GM12864 (cell line): Measurements from ENCODE around the gene PGAP6.
"Not testable (repeated sequence)": the region's sequence is repeated elsewhere in the genome, so short reads cannot be mapped to it uniquely, and the experiment has no call there.

ENCODE experiments used
- DNase-seq: peaks from one replicate; pipeline ENCODE4 v3.0.0-alpha.2; 2011; ENCODE audit warnings: low read depth
- H3K4me3 ChIP-seq: 2 replicates; pipeline ENCODE4 v1.5.1; 2011; ENCODE audit warnings: mild to moderate bottlenecking, low read depth, low read length, control low read depth
- TF ChIP-seq, protein P1 (sequence below): IDR thresholded peaks from 2 replicates; pipeline ENCODE4 v1.5.1; 2011; ENCODE audit warnings: low read depth, mild to moderate bottlenecking, moderate library complexity, low read length, control low read depth, inconsistent platforms; ENCODE audit errors: missing control alignments

The PGAP6 gene

DNA sequence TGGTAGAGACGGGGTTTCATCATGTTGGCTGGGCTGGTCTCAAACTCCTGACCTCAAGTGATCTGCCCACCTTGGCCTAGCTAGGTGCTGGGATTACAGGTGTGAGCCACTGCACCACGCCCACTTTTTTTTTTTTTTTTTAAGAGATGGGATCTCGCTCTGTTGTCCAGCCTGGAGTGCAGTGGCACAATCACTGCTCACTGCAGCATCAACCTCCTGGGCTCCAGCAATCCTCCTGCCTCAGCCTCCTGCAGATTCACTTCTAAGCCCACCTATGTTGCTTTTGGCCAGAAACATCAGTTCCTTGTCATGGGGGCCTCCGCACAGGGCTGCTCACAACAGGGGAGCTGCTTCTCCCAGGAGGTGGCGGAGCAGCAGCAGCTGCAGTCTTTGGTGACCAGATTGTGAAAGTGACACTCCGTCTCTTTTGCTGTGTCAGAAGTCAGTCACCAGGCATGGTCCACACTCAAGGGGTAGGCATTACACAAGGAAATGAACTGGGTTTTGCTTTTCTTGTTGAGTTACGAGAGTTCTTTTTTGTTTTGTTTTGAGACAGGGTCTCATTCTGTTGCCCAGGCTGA lies 10.8 kb upstream of the PGAP6 start:
- TF ChIP-seq, protein P1, sequence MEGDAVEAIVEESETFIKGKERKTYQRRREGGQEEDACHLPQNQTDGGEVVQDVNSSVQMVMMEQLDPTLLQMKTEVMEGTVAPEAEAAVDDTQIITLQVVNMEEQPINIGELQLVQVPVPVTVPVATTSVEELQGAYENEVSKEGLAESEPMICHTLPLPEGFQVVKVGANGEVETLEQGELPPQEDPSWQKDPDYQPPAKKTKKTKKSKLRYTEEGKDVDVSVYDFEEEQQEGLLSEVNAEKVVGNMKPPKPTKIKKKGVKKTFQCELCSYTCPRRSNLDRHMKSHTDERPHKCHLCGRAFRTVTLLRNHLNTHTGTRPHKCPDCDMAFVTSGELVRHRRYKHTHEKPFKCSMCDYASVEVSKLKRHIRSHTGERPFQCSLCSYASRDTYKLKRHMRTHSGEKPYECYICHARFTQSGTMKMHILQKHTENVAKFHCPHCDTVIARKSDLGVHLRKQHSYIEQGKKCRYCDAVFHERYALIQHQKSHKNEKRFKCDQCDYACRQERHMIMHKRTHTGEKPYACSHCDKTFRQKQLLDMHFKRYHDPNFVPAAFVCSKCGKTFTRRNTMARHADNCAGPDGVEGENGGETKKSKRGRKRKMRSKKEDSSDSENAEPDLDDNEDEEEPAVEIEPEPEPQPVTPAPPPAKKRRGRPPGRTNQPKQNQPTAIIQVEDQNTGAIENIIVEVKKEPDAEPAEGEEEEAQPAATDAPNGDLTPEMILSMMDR = no peak
- no peak overlapping the region for H3K4me3 ChIP-seq
- DNase-seq = no peak

DNA sequence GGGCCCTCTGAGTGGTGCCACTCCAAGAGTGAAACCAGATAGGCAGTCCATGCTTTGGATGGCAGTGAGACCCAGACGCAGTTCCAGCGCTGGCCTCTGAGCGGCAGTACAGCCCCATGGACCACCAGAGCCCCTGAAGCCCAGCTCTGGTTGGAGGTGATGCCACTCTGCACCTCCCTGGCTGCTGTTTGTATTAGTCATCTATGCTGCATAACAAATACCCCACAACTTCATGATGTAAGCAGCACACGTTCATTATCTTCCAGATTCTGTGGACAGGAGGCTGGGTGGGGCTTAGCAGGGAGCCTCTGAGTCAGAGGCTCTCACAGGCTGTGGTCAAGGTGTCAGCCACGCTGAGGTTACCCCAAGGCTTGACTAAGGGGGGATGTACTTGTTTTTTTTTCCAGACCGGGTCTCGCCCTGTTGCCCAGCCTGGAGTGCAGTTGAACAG lies 10.1 kb upstream of the PGAP6 start:
- peak; percentile 29 for DNase-seq
- no peak overlapping the region for H3K4me3 ChIP-seq
- TF ChIP-seq, protein P1 = peak; percentile 97

DNA sequence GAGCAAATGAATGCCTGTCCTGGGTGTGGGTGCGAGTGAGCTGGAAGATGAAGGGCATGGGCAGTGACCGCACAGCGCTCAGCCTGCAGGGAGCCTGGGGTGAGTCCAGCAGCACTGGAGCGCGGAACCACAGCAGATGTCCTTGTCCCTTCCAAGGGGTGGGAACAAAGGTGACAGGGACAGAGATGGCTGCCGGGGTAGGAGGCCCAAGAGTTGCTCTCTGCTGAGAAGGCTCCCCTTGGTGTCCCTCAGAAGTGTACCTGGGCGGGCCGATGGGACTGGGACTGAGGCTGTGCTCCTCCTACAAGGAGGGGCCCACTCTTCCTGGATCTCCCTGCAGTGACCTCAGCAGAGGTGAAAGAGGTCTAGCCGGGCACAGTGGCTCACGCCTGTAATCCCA lies 7.6 kb upstream of the PGAP6 start:
- TF ChIP-seq, protein P1 = no peak
- no peak overlapping the region for H3K4me3 ChIP-seq
- no peak for DNase-seq

DNA sequence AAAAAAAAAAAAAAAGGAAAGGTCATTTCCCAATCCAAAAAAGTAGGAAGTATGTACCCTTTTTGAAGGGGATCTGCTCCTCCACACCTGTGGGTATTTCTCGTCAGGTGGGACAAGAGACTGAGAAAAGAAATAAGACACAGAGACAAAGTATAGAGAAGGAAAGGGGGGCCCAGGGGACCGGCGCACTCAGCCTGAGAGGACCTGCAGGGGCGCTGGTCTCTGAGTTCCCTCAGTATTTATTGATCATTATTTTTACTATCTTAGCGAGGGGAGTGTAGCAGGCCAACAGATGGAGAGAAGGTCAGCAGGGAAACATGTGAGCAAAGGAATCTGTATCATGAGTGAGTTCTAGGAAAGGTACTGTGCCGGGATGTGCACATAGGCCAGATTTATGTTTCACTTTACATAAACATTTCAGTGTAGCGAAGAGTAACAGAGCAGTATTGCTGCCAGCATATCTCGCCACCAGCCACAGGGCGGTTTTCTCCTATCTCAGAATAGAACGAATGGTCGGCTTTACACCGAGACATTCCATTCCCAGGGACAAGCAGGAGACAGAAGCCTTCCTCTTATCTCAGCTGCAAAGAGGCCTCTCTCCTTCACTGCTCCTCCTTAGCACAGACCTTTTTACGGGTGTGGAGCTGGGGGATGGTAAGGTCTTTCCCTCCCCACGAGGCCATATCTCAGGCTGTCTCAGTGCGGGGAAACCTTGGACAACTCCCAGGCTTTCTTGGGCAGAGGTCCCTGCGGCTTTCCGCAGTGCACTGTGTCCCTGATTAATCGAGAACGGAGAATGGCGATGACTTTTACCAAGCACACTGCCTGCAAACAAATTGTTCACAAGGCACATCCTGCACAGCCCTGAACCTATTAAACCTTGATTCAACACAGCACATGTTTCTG lies 6.2 kb upstream of the PGAP6 start:
- not testable (repeated sequence) for DNase-seq, H3K4me3 ChIP-seq

DNA sequence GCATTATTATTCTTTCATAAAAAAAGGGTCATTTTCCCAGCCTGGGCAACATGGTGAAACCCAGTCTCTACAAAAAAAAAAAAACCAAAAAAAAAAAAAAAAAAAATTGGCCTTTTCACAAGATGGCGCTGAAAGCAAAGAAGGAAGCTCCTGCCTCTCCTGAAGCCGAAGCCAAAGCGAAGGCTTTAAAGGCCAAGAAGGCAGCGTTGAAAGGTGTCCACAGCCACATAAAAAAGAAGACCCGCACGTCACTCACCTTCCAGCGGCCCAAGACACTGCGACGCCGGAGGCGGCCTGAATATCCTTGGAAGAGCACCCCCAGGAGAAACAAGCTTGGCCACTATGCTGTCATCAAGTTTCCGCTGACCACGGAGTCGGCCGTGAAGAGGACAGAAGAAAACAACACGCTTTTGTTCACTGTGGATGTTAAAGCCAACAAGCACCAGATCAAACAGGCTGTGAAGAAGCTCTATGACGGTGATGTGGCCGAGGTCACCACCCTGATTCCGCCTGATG lies 4.9 kb upstream of the PGAP6 start:
- H3K4me3 ChIP-seq = no peak overlapping the region
- TF ChIP-seq, protein P1 = no peak
- DNase-seq = no peak

DNA sequence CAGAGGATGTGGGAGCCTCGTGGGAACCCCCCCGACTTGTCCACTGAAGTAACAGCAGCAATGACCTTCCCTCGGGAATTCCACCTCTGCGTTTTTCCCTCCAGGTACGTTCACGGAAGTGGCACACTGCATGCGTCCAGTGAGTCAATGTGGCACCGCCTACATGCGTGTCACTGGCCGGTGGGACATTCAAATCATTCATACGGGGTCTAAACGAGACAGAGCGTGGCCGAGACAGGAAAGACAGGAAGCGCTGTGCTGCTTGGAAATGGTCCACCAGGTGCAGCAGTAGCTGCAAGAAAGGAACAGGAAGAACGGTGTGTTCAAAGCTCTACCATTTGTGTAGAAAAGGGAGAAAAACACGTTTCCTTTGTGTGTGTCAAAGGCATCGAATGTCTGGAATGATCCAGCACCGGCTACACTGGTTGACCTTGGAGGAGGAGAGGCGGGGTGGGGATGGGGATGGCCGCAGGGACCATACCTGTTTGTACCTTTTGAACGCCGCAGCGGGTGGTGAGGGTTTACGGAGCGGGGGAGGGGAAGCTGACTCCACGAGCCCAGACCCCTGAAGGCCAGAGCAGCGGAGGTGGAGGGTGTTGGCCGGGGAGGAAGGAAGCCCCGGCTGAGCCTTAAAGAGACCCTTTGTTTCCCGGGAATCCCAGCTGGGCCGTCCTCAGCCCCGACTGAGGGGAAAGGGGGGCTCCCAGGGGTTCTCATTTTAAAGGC lies 1.7 kb upstream of the PGAP6 start:
- peak overlapping the region; percentile 76 for H3K4me3 ChIP-seq
- TF ChIP-seq, protein P1 = no peak
- peak; percentile 63 for DNase-seq
